Ishikawa (cell line): Measurements from ENCODE around the gene TBC1D19.

Experiments
- CEBPB ChIP-seq: IDR thresholded peaks from 2 replicates; pipeline ENCODE4 v1.6.1; 2012
- CREB1 ChIP-seq: IDR thresholded peaks from 2 replicates; pipeline ENCODE4 v1.6.1; 2012; ENCODE audit warnings: low read depth
- EGR1 ChIP-seq: IDR thresholded peaks from 2 replicates; pipeline ENCODE4 v1.6.1; 2012
- EP300 ChIP-seq: IDR thresholded peaks from 2 replicates; pipeline ENCODE4 v1.6.1; 2012; ENCODE audit warnings: borderline replicate concordance
- FOXM1 ChIP-seq: IDR thresholded peaks from 2 replicates; pipeline ENCODE4 v1.6.1; 2012; ENCODE audit warnings: low read depth, borderline replicate concordance
- NFIC ChIP-seq: IDR thresholded peaks from 2 replicates; pipeline ENCODE4 v1.6.1; 2012
- RAD21 ChIP-seq: IDR thresholded peaks from 2 replicates; pipeline ENCODE4 v1.6.1; 2012; ENCODE audit warnings: low read depth
- TAF1 ChIP-seq: IDR thresholded peaks from 2 replicates; pipeline ENCODE4 v1.6.1; 2012; ENCODE audit warnings: low read depth, mild to moderate bottlenecking
- TEAD4 ChIP-seq: IDR thresholded peaks from 2 replicates; pipeline ENCODE4 v1.6.1; 2012
- YY1 ChIP-seq: IDR thresholded peaks from 2 replicates; pipeline ENCODE4 v1.6.1; 2012; ENCODE audit warnings: low read depth
- ZBTB7A ChIP-seq: IDR thresholded peaks from 2 replicates; pipeline ENCODE4 v1.6.1; 2012; ENCODE audit warnings: low read depth
- TF ChIP-seq, protein P1 (sequence below): IDR thresholded peaks from 2 replicates; pipeline ENCODE4 v1.6.1; 2012; ENCODE audit warnings: low read depth, mild to moderate bottlenecking
- TF ChIP-seq, protein P2 (sequence below): IDR thresholded peaks from 2 replicates; pipeline ENCODE4 v1.6.1; 2012
- TF ChIP-seq, protein P3 (sequence below): IDR thresholded peaks from 2 replicates; pipeline ENCODE4 v1.6.1; 2012

The TBC1D19 gene

DNA sequence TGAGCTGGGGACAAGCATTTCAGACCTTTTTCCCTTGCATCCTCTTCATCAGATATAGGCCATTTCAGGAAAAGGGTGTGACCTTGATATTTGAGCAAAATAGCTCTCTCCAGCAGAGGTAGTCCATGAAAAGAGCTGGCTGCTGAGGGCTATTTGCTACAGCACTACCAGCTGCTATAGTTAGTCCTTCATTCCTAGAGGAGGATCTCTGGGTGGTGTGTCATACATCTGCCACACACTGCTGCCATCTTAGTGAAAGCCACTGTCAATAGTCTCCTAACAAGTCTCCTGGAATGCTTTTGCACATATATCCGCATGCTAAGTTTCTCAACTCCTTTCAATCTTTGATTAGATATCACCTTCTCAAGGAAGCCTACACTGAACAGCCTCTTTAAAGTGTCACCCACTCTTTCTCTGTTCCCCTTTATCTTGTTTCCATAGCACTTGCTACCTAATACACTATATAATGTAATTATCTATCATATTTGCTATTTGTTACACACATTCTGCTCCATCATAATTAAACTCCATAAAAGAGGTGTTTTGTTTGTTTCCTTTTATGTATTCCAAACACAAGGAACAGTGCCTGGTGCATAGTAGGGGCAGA lies 131.9 kb downstream of the TBC1D19 start:
- TF ChIP-seq ZBTB7A = no peak

DNA sequence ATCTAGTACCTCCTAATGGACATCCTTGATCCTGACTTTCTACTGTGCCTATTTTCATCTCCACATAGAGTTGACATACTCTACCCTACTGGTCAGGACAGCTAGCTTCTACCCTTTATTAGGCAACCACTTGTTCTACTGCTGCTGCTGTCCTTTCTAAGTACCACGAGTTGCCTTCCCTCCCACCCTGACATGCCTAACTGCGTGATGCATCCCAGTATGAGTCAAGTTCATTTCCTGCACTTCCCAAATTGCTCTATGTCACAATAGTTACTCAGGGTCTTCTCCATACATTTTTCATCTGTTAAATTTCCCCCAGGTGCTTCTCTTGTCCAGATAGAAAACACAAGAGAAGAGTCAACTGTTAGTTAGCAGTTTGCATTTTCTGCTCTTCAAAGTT lies 133.4 kb downstream of the TBC1D19 start:
- TF ChIP-seq TAF1 (no peak), YY1 (no peak), FOXM1 (no peak), EP300 (no peak), CREB1 (no peak), EGR1 (no peak)
- TF ChIP-seq, protein P1, sequence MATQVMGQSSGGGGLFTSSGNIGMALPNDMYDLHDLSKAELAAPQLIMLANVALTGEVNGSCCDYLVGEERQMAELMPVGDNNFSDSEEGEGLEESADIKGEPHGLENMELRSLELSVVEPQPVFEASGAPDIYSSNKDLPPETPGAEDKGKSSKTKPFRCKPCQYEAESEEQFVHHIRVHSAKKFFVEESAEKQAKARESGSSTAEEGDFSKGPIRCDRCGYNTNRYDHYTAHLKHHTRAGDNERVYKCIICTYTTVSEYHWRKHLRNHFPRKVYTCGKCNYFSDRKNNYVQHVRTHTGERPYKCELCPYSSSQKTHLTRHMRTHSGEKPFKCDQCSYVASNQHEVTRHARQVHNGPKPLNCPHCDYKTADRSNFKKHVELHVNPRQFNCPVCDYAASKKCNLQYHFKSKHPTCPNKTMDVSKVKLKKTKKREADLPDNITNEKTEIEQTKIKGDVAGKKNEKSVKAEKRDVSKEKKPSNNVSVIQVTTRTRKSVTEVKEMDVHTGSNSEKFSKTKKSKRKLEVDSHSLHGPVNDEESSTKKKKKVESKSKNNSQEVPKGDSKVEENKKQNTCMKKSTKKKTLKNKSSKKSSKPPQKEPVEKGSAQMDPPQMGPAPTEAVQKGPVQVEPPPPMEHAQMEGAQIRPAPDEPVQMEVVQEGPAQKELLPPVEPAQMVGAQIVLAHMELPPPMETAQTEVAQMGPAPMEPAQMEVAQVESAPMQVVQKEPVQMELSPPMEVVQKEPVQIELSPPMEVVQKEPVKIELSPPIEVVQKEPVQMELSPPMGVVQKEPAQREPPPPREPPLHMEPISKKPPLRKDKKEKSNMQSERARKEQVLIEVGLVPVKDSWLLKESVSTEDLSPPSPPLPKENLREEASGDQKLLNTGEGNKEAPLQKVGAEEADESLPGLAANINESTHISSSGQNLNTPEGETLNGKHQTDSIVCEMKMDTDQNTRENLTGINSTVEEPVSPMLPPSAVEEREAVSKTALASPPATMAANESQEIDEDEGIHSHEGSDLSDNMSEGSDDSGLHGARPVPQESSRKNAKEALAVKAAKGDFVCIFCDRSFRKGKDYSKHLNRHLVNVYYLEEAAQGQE = no peak
- TF ChIP-seq, protein P2, sequence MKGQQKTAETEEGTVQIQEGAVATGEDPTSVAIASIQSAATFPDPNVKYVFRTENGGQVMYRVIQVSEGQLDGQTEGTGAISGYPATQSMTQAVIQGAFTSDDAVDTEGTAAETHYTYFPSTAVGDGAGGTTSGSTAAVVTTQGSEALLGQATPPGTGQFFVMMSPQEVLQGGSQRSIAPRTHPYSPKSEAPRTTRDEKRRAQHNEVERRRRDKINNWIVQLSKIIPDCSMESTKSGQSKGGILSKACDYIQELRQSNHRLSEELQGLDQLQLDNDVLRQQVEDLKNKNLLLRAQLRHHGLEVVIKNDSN = no peak

DNA sequence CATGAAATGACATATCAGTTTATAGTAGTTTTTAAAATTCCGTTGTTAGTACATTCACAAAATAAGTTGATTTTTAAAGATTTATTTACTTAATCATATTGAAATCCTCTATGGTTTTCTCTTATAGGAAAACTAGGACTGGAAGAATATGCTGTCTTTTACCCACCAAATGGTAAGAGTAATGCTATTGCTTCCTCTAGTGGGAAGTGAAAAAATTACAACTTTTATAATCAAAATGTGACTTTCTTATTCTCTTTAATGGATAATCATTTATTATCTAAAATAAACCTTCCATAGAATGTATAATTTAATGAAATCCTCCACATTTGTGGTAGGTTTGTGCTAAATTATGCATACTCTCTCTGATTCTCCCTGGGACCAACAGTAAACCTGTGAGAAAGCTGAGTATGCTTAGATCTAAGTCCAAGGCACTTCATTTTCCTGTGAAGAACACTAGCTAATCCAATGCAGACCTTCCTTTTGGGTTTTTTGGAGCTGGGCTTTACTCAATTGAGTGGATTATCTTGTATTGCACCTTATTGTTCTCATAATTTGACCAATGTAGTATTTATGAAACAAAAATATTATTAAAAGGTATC lies 136.2 kb downstream of the TBC1D19 start:
- TF ChIP-seq RAD21 (peak; percentile 81), CREB1 (no peak)

DNA sequence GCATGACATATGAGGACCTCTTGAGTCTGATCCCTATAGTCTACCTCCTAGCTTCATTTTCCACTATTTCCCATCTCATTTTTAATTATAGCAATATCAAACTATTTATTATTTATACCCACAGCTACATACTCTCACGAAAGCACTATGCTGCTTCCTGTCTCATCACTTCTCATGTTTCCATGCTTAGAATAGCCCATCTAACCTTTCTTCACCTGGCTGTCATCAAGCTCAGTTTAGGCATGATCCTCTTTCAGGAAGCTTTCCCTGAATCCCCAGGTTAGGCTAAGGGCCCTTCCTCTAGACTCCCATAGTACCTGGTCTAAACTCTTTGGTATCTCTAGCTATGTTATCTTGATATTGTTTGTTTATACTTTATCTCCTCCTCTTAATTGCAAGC lies 137.8 kb downstream of the TBC1D19 start:
- no peak for TF ChIP-seq TAF1
- TF ChIP-seq EP300 = no peak
- TF ChIP-seq YY1 = no peak
- TF ChIP-seq FOXM1 = no peak
- TF ChIP-seq, protein P3, sequence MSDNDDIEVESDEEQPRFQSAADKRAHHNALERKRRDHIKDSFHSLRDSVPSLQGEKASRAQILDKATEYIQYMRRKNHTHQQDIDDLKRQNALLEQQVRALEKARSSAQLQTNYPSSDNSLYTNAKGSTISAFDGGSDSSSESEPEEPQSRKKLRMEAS = no peak
- TF ChIP-seq NFIC = no peak
- TF ChIP-seq EGR1 = no peak
- TF ChIP-seq, protein P2 = no peak
- no peak for TF ChIP-seq CEBPB
- TF ChIP-seq ZBTB7A = no peak
- TF ChIP-seq TEAD4 = no peak
- TF ChIP-seq, protein P1 = no peak

DNA sequence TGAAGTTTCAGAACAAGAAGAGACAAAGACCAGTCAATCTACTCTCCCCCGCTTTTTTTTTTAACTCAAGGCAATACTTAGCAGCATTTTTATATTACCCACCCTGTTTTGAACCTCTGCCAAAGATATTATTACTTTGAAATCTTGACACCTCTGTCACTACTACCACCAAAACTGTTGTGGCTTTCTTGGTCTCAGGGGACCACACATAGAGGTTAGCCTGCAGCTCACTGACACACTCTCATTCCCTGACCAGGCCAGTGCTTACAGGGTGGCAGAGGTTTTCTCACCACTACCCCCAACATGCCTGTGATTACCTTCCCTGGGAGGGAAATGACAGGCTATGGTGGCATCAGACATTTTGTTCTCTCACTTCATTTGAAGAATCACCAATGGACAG lies 139.3 kb downstream of the TBC1D19 start:
- no peak for TF ChIP-seq TAF1
- TF ChIP-seq, protein P3 = no peak
- TF ChIP-seq, protein P1 = no peak
- TF ChIP-seq ZBTB7A = no peak
- no peak for TF ChIP-seq CREB1
- TF ChIP-seq YY1 = no peak
- TF ChIP-seq EP300 = no peak
- TF ChIP-seq EGR1 = no peak
- no peak for TF ChIP-seq NFIC
